HG02759 (cell line): ENCODE measurements around the gene S100A9.
"Not testable (repeated sequence)": the region's sequence is repeated elsewhere in the genome, so short reads cannot be mapped to it uniquely, and the experiment has no call there.

Experiments
- ATAC-seq: cut with Tn5 transposase; IDR thresholded peaks from one replicate; pipeline ENCODE4 v1.9.1; 2021; ENCODE audit warnings: mild to moderate bottlenecking, moderate library complexity; ENCODE audit not compliant: unreplicated experiment

Gene S100A9

GRCh38 chr1:153343811-153344717, 13.6 kb upstream of the S100A9 start:
- no peak for ATAC-seq

DNA sequence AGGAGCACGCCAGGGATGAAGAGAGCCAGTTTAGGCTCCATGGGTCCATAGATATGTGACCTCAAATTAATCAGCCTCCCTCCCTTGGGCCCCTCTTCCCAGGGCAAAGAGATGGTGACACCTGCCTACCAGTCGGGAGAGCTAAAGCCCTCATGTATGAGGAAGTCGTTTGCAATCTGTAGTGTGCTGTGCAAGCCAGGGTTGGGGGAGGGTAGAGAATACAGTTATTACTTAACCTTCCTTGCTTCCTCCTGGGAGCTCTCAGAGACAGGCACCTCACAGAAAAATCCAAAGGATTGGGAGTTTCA, 13.0 kb upstream of the S100A9 start:
- ATAC-seq, result no peak

DNA sequence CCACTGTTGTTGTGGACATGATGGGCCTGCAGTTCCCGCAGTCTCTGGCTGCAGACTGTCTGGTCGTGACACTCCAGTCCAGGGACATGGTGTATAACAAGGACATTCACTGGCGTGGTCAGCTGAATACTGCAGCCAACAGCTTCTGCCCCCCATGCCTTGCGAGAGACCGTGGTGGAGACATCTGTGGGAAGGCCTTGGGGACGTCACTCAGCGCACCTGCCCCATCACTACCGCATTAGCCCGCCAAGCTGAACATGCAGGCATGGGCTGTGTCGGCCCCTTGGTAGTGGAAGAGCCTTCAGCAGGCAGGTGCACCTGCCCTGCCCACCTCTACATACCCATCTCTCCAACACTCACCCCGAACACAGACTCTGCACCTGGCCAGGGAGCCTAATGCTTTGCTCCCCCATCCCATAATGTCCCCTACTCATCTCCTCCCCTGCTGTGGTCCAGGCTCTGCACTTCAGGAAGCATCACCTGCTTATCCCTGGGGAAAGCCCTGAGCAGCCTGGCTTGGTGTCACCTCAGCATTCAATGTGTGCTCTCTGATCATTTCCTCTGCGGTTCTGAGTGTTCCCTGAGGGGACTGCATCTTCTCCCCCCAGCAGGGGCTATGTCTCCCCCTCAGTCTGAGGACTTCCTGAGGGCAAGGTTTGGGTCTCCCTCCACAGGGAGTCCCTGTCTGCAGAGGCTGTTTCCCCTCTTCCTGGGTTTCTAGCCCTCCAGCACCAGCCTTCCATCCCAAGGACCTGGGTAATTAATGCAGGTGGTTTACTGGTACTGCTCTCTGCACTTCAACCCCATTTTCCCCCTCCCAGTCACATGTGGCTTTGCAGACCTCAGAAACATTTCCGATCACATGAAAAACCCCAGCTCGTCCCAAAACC, 12.2 kb upstream of the S100A9 start:
- no peak for ATAC-seq

- no peak for ATAC-seq
Measured at GRCh38 chr1:153346077-153346723, 11.5 kb upstream of the S100A9 start.

- ATAC-seq, result not testable (repeated sequence)
Measured at GRCh38 chr1:153347049-153347448, 10.6 kb upstream of the S100A9 start.

DNA sequence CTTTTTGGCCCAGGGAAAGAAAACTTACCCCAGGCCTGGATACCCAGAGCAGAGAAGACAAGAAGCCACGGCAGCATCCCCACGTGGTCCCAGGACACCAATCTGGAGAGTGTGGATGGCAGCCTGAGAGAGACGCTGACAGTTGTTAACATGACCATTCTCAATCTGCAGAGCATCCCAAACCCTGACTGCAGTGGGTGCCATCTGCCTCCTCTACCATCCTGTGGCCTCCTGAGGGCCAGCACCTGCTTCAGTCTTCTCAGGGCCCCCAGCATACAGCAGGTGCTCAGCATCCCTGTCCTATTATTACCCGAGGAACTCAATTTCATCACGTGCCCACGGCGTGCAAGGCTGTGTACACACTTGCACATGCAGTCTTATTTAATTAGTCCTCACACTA, 9.8 kb upstream of the S100A9 start:
- ATAC-seq, result no peak

GRCh38 chr1:153348511-153349362, 8.9 kb upstream of the S100A9 start, which contains the start of gene PGLYRP4:
Gene PGLYRP4 (minus strand): TSS chr1:153348841. CDS start chr1:153347932, 909 bp downstream.
- no peak for ATAC-seq

- ATAC-seq, result no peak
Measured at GRCh38 chr1:153349363-153350320, 8.0 kb upstream of the S100A9 start.

GRCh38 chr1:153350321-153350957, 7.2 kb upstream of the S100A9 start:
- no peak for ATAC-seq

DNA sequence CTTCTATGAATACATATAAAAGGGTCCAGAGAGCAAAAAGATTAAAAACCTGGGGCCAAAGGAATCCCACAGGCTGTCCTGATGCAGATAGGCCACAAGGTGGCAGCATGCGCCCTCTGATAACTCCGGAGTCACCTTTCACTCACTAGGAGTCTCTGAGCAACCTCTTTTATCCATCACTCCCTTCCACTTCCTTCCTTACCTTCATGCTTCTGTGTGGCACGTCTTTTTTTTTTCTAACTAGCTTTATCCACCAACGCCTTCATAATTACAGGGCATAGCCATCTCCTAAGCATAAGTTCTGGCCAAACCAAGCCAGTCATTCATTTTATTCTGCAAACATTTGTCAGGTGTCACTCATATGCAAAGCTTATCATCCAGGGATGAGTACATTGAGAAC, 5.1 kb upstream of the S100A9 start:
- no peak for ATAC-seq

- no peak for ATAC-seq
Measured at GRCh38 chr1:153353226-153353947, 4.3 kb upstream of the S100A9 start.

GRCh38 chr1:153354515-153355193, 3.0 kb upstream of the S100A9 start:
- no peak for ATAC-seq

GRCh38 chr1:153355445-153356071, 2.1 kb upstream of the S100A9 start:
- no peak for ATAC-seq

DNA sequence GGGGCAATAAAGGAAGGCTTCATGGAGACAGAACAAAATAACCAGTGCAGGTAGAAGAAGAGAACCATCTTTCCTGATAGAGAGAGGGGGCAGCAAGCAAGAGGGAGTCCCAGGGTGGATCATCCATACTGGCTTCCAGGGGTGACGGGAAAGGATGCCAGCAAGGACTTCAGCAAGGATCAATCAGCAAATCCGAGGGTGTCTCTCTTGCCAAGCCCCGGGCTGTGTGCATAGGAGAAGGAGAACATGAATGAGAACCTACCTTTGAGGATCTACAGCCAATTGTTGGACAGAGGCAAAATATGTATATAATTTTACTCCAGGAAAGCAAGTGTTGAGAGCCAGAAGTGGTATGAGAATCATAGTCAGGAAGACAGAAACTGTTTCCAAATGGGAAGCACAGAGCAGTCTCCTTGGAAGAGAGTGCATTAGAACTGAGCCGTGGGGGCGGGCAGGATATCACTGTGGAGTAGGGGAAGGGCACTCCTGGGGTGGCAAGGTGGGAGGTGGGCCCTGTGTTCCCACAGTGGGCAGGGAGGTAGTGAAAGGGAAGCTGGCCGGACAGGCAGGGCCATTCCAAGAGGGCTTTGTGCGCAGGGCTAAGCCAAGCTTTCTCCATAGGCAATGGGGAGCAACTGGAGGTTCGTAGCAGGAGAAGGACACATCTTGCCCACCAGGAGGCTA, 1.1 kb upstream of the S100A9 start:
- ATAC-seq, result no peak

DNA sequence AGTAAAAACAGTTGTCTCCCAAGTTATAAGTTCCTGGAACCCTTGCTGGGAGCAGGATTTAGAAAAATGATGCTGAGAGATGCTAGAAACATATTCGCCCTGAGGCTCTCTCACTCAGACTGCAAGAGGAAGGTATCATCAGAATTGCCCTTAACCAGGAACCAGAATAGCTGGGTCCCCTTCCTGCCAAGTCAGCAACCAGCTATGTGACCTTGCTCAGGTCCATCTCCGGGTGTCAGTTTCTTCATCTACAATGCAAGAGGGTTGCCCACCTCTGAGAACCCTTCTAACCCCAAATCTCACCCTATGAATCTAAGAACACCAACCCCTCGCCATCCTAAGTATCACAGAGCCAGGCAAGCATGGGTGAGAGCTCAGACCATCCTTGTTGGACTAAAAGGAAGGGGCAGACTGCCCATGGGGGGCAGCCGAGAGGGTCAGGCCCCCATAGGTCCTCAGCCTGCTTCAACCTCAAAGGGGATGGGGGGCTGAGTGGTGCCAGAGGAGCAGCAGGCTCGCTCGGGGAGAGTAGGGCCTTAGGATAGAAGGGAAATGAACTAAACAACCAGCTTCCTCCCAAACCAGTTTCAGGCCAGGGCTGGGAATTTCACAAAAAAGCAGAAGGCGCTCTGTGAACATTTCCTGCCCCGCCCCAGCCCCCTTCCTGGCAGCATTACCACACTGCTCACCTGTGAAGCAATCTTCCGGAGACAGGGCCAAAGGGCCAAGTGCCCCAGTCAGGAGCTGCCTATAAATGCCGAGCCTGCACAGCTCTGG, 390 bp upstream of the S100A9 start:
- ATAC-seq, result no peak

DNA sequence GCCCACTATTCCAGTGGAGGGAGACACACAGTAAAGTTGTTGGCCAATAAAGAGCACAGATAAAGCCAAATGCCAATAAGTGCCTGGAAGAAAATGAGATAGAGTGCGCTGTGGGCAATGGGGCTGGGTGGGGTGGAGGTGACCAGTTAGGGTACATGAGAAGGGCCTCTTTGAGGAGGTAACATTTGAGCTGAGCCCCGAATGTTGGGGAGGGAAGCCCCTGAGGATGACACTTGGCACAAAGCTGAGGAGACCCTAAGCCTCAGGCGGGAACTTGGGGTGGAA, 979 bp downstream of the S100A9 start:
- no peak for ATAC-seq
